Renal cortex interstitium (tissue), 15 donors: ENCODE results near the gene RCOR3. TPM values are rescaled to one million over a fixed set of nuclear protein-coding genes. Genes with fewer than 3 reads are reported as not detected.
"Not testable (repeated sequence)": the region's sequence is repeated elsewhere in the genome, so short reads cannot be mapped to it uniquely, and the experiment has no call there.

Experiments used
- DNase-seq, 11 donors: peaks; one replicate each; pipeline ENCODE4 v3.0.0-alpha.2; 2013; ENCODE audit warnings: low read depth in 9 of 11, low spot score in 4 of 11; ENCODE audit errors: extremely low read depth in 1 of 11
- long read RNA-seq, 16 experiments: transcript quantifications; one replicate each; lab custom pipeline, GENCODE V29; 2026
- polyA plus RNA-seq, 3 donors: library from polyadenylated mRNA; unstranded; fragments of 120-200 nt; gene quantifications; one replicate each; pipeline ENCODE4 v1.2.1, GENCODE V29; 2013; ENCODE audit not compliant: insufficient read length in 3 of 3

RCOR3 gene
- 100 to 1,000 TPM in 1 of 3 donors, 10 to 100 TPM in 2; 69.3 to 106 (median 76.8) TPM for polyA plus RNA-seq
- long read RNA-seq, donor 1, partial matches to known transcripts, result 0 of 8 reads
- long read RNA-seq, donor 1, other reads (novel, unspliced or antisense), result 0 of 8 reads
- long read RNA-seq, donor 2, full-length matches to known transcripts, result 3 of 8 reads
- long read RNA-seq, donor 2, partial matches to known transcripts, result 5 of 8 reads
- long read RNA-seq, donor 2, other reads (novel, unspliced or antisense), result 0 of 8 reads
- long read RNA-seq, donor 3, full-length matches to known transcripts, result 8 of 8 reads
- long read RNA-seq, donor 3, partial matches to known transcripts, result 0 of 8 reads
- long read RNA-seq, donor 3, other reads (novel, unspliced or antisense), result 0 of 8 reads
- long read RNA-seq, donor 4, partial matches to known transcripts, result 0 of 3 reads
- long read RNA-seq, donor 4, other reads (novel, unspliced or antisense), result 0 of 3 reads
- long read RNA-seq, donor 5, result 0 reads
- long read RNA-seq, donor 6, partial matches to known transcripts, result 26 of 35 reads
- long read RNA-seq, donor 6, other reads (novel, unspliced or antisense), result 0 of 35 reads
- long read RNA-seq, donor 7, full-length matches to known transcripts, result 6 of 11 reads
- long read RNA-seq, donor 7, partial matches to known transcripts, result 5 of 11 reads
- long read RNA-seq, donor 7, other reads (novel, unspliced or antisense), result 0 of 11 reads
- long read RNA-seq, donor 8, full-length matches to known transcripts, result 16 of 16 reads
- long read RNA-seq, donor 8, partial matches to known transcripts, result 0 of 16 reads
- long read RNA-seq, donor 8, other reads (novel, unspliced or antisense), result 0 of 16 reads
- long read RNA-seq, donor 9, partial matches to known transcripts, result 0 of 6 reads
- long read RNA-seq, donor 9, other reads (novel, unspliced or antisense), result 0 of 6 reads
- long read RNA-seq, donor 10, partial matches to known transcripts, result 0 of 3 reads
- long read RNA-seq, donor 10, other reads (novel, unspliced or antisense), result 0 of 3 reads
- long read RNA-seq, donor 11, full-length matches to known transcripts, result 9 of 9 reads
- long read RNA-seq, donor 11, partial matches to known transcripts, result 0 of 9 reads
- long read RNA-seq, donor 11, other reads (novel, unspliced or antisense), result 0 of 9 reads
- long read RNA-seq, donor 12, full-length matches to known transcripts, result 5 of 5 reads
- long read RNA-seq, donor 12, partial matches to known transcripts, result 0 of 5 reads
- long read RNA-seq, donor 12, other reads (novel, unspliced or antisense), result 0 of 5 reads
- long read RNA-seq, donor 13, transcript RCOR3-203 (12 exons, 2,041 nt), result major isoform, 7 of 28 reads
- long read RNA-seq, donor 13, partial matches to known transcripts, result 11 of 28 reads
- long read RNA-seq, donor 13, other reads (novel, unspliced or antisense), result 0 of 28 reads
- long read RNA-seq, donor 14, full-length matches to known transcripts, result 3 of 3 reads
- long read RNA-seq, donor 14, partial matches to known transcripts, result 0 of 3 reads
- long read RNA-seq, donor 14, other reads (novel, unspliced or antisense), result 0 of 3 reads
- long read RNA-seq, donor 15, partial matches to known transcripts, result 0 of 5 reads
- long read RNA-seq, donor 15, other reads (novel, unspliced or antisense), result 0 of 5 reads
- long read RNA-seq, donor 16, full-length matches to known transcripts, result 13 of 28 reads
- long read RNA-seq, donor 16, partial matches to known transcripts, result 15 of 28 reads
- long read RNA-seq, donor 16, other reads (novel, unspliced or antisense), result 0 of 28 reads

GRCh38 chr1:211258756-211259637 is at the start of gene RCOR3:
Gene RCOR3 (plus strand): TSS chr1:211259366. CDS start chr1:211259561, 195 bp downstream.
- peak in 10 of 11 donors; percentile 77 to 90 (median 86) for DNase-seq

GRCh38 chr1:211210052-211210451 is 49.1 kb upstream of the RCOR3 start:
- DNase-seq, result no peak

GRCh38 chr1:211210965-211211364 is 48.2 kb upstream of the RCOR3 start:
- DNase-seq, result no peak

GRCh38 chr1:211213702-211214101 is 45.5 kb upstream of the RCOR3 start:
- DNase-seq, result no peak

- DNase-seq, result no peak
Observed at GRCh38 chr1:211215577-211215976, 43.6 kb upstream of the RCOR3 start.

GRCh38 chr1:211217392-211217791 is 41.8 kb upstream of the RCOR3 start:
- no peak for DNase-seq

- DNase-seq, result not testable (repeated sequence)
Observed at GRCh38 chr1:211222469-211223234, 36.5 kb upstream of the RCOR3 start.

GRCh38 chr1:211228573-211229364 is 30.4 kb upstream of the RCOR3 start:
- DNase-seq, result not testable (repeated sequence)

- DNase-seq, result no peak
Observed at GRCh38 chr1:211229365-211229759, 29.8 kb upstream of the RCOR3 start.

- DNase-seq, result no peak
Observed at GRCh38 chr1:211231873-211232272, 27.3 kb upstream of the RCOR3 start.

GRCh38 chr1:211236633-211237320 is 22.4 kb upstream of the RCOR3 start:
- DNase-seq, result no peak

- no peak for DNase-seq
Observed at GRCh38 chr1:211237579-211237978, 21.6 kb upstream of the RCOR3 start.

GRCh38 chr1:211240567-211240966 is 18.6 kb upstream of the RCOR3 start:
- not testable (repeated sequence) for DNase-seq

- DNase-seq, result no peak
Observed at GRCh38 chr1:211241071-211241470, 18.1 kb upstream of the RCOR3 start.

GRCh38 chr1:211243639-211244038 is 15.5 kb upstream of the RCOR3 start:
- not testable (repeated sequence) for DNase-seq
